ENCODE results near the gene OR5D18. TPM values are rescaled to one million over a fixed set of nuclear protein-coding genes. Genes with fewer than 3 reads are reported as not detected.

The OR5D18 gene
- total RNA-seq: not detected in 2 replicates

GRCh38 chr11:55819330-55819729 lies at the start of gene OR5D18:
Gene OR5D18, plus strand, starts transcription at chr11:55819630. Its CDS starts 0 bp downstream, at chr11:55819630.

DNA sequence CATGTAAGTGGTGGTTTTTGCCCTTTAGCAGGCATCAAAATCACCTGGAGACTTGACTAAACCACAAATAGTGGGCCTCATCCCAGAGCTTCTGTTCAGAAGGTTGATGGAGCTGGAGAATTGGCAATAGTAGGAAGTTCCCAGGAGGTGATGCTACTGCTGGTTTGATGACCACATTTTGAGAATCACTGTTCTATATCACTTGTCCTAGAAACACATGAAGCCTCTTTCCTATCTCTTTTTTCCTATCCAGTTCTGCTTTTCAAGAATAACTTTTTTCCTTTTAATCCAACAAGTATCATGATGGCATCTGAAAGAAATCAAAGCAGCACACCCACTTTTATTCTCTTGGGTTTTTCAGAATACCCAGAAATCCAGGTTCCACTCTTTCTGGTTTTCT lies 46.3 kb upstream of the OR5D18 start, which contains the start of gene OR5D13:
Gene OR5D13, plus strand, starts transcription at position 301 of the 400 bp plus-strand sequence. Its CDS starts 0 bp downstream, at position 301.

GRCh38 chr11:55795256-55795655 lies 24.2 kb upstream of the OR5D18 start, which contains the start of gene OR5D14:
Gene OR5D14, plus strand, starts transcription at chr11:55795556. Its CDS starts 0 bp downstream, at chr11:55795556.

DNA sequence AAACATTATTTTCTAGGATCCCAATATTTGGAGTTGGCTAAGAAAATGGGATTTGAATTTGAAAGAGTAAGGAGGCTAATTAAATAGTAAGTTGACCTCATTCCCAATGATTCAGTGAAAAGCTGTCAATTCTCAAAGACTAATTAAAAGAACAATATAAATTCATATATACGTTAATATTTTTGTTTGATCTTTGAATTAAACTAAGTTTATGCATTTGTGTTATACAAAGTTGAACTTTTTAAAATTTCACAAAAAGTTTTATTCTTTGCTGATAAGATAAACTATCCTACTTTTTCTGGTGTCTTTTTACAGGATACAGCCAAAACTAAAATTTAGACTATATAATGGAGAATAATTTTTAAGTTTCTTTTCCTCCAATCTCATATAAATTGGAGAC lies 8.4 kb upstream of the OR5D18 start, which contains the start of gene OR5L1:
Gene OR5L1, plus strand, starts transcription at position 301 of the 400 bp plus-strand sequence. CDS start 100 bp downstream, outside the sequence.

GRCh38 chr11:55826919-55827318 lies 7.5 kb downstream of the OR5D18 start, which contains the start of gene OR5L2:
Gene OR5L2, plus strand, starts transcription at chr11:55827219. Its CDS starts 0 bp downstream, at chr11:55827219.

DNA sequence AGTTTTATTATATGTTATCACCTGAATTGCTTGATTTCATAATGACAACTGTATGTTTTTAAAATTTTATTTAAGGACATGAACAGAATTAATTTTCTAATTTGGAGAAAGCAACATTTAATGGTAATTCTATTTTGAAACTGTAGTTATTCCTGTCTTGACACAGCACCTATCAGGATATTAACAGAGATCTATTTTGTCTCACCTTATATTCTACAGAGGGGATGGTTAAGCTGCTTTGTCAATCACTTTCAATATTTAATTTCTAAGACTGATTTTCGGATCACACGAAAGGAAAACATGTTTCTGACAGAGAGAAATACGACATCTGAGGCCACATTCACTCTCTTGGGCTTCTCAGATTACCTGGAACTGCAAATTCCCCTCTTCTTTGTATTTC lies 19.0 kb downstream of the OR5D18 start, which contains the start of gene OR5D16:
Gene OR5D16, plus strand, starts transcription at position 301 of the 400 bp plus-strand sequence. Its CDS starts 0 bp downstream, at position 301.

Other genes starting within 250 kb of the OR5D18 start
- gene OR4C16, start 247.5 kb upstream of the OR5D18 start, total RNA-seq: not detected in 2 replicates
- not detected in 2 replicates for gene OR4C11, start 212.0 kb upstream of the OR5D18 start, total RNA-seq
- not detected in 2 replicates for gene OR4P4, start 184.5 kb upstream of the OR5D18 start, total RNA-seq
- not detected in 2 replicates for gene OR4S2, start 171.3 kb upstream of the OR5D18 start, total RNA-seq
- gene OR4C6, start 157.4 kb upstream of the OR5D18 start, total RNA-seq: not detected in 2 replicates
- gene OR5D13, start 46.2 kb upstream of the OR5D18 start, total RNA-seq: not detected in 2 replicates
- gene OR5D14, start 24.1 kb upstream of the OR5D18 start, total RNA-seq: not detected in 2 replicates
- gene OR5L1, start 8.3 kb upstream of the OR5D18 start, total RNA-seq: not detected in 2 replicates
- gene OR5L2, start 7.6 kb downstream of the OR5D18 start, total RNA-seq: not detected in 2 replicates
- gene OR5D16, start 19.1 kb downstream of the OR5D18 start, total RNA-seq: not detected in 2 replicates
- not detected in 2 replicates for gene TRIM51, start 63.7 kb downstream of the OR5D18 start, total RNA-seq
- not detected in 2 replicates for gene OR5W2, start 95.0 kb downstream of the OR5D18 start, total RNA-seq
- gene OR5I1, start 116.8 kb downstream of the OR5D18 start, total RNA-seq: not detected in 2 replicates
- not detected in 2 replicates for gene OR10AG1, start 150.3 kb downstream of the OR5D18 start, total RNA-seq
- not detected in 2 replicates for gene OR5F1, start 175.0 kb downstream of the OR5D18 start, total RNA-seq
- not detected in 2 replicates for gene OR5AS1, start 208.0 kb downstream of the OR5D18 start, total RNA-seq